Suprapubic skin (tissue), 4 donors: ENCODE measurements around the gene TMEFF1.

Experiments used
- POLR2A ChIP-seq, 2 donors: fragments of 450-650 bp; IDR thresholded peaks; one replicate each; pipeline ENCODE4 v1.6.1; 2017; ENCODE audit warnings: antibody characterized with exemption in 2 of 2, mild to moderate bottlenecking in 2 of 2, moderate library complexity in 2 of 2
- POLR2AphosphoS5 ChIP-seq, 3 donors: sonication (generic); formaldehyde crosslinking; IDR thresholded peaks; one replicate each; pipeline ENCODE4 v1.6.1; 2017; ENCODE audit warnings: antibody characterized with exemption in 3 of 3
- TF ChIP-seq, protein P1 (sequence below), 2 donors: fragments of 200-600 bp in 1 of 2; fragments of 450-650 bp in 1 of 2; sonication (generic) in 1 of 2; IDR thresholded peaks; one replicate each; pipeline ENCODE4 v1.5.1; 2016 to 2019; ENCODE audit warnings: antibody characterized with exemption in 2 of 2, mild to moderate bottlenecking in 1 of 2, moderate library complexity in 1 of 2

DNA sequence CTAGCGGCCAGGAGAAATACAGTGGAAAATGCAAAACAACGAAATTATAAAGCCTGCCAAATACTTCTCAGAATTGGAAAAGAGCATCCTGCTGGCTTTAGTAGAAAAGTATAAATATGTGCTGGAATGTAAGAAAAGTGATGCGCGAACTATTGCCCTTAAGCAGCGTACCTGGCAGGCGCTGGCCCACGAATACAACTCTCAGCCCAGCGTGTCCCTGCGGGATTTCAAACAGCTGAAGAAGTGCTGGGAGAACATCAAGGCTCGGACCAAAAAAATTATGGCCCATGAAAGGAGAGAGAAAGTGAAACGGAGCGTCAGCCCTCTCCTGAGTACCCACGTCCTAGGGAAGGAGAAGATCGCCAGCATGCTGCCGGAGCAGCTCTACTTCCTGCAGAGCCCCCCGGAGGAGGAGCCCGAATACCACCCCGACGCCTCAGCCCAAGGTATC is 31.0 kb upstream of the TMEFF1 start:
- TF ChIP-seq, protein P1, sequence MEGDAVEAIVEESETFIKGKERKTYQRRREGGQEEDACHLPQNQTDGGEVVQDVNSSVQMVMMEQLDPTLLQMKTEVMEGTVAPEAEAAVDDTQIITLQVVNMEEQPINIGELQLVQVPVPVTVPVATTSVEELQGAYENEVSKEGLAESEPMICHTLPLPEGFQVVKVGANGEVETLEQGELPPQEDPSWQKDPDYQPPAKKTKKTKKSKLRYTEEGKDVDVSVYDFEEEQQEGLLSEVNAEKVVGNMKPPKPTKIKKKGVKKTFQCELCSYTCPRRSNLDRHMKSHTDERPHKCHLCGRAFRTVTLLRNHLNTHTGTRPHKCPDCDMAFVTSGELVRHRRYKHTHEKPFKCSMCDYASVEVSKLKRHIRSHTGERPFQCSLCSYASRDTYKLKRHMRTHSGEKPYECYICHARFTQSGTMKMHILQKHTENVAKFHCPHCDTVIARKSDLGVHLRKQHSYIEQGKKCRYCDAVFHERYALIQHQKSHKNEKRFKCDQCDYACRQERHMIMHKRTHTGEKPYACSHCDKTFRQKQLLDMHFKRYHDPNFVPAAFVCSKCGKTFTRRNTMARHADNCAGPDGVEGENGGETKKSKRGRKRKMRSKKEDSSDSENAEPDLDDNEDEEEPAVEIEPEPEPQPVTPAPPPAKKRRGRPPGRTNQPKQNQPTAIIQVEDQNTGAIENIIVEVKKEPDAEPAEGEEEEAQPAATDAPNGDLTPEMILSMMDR (IDR thresholded peaks at IDR 0.05), result no peak
- TF ChIP-seq POLR2A (IDR thresholded peaks at IDR 0.05) (no peak), POLR2AphosphoS5 (IDR thresholded peaks at IDR 0.05) (no peak)
